ENCODE measurements around the gene WDR59.

DNA sequence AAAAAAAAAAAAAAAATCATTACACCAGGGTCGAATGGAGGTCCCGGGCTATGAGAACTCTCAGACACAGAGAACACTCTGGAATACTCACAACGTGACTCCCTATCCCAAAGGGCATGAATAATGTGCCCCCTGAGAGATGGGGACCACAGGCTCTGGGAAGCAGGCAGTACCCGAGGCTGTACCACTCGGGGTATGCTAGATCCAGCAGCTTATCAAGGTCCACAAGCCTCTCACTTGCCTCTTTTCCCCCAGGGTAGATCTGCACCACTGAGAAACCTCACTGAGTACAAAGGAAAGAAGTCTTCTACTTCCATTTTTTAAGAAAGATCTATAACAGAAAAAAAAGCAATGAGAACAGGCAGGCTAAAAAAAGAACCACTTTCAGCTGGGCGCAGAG, 40.5 kb downstream of the WDR59 start:
- TF ChIP-seq, protein P1, sequence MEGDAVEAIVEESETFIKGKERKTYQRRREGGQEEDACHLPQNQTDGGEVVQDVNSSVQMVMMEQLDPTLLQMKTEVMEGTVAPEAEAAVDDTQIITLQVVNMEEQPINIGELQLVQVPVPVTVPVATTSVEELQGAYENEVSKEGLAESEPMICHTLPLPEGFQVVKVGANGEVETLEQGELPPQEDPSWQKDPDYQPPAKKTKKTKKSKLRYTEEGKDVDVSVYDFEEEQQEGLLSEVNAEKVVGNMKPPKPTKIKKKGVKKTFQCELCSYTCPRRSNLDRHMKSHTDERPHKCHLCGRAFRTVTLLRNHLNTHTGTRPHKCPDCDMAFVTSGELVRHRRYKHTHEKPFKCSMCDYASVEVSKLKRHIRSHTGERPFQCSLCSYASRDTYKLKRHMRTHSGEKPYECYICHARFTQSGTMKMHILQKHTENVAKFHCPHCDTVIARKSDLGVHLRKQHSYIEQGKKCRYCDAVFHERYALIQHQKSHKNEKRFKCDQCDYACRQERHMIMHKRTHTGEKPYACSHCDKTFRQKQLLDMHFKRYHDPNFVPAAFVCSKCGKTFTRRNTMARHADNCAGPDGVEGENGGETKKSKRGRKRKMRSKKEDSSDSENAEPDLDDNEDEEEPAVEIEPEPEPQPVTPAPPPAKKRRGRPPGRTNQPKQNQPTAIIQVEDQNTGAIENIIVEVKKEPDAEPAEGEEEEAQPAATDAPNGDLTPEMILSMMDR (IDR thresholded peaks at IDR 0.05), result no peak
- TF ChIP-seq EZH2 (IDR thresholded peaks at IDR 0.05), result no peak

All from neural progenitor cell (in vitro differentiated cells).